B cell (primary cell): ENCODE measurements around the gene AP5B1. TPM values are rescaled to one million over a fixed set of nuclear protein-coding genes. Genes with fewer than 3 reads are reported as not detected.

Experiments used
- ATAC-seq: fragments of 200-7000 bp; cut with Tn5 transposase; one replicate; pipeline ENCODE4 v1.10.0; 2021; ENCODE audit warnings: low read depth, mild to moderate bottlenecking, moderate number of reproducible peaks, moderate library complexity
- CTCF ChIA-PET: fragments of 350-600 bp; sonication (Branson Sonifier 250); formaldehyde crosslinking; loops from one replicate; lab custom pipeline; 2021; ENCODE audit warnings: antibody characterized with exemption, inconsistent platforms; lab: Charles Lee
- POLR2A ChIA-PET: fragments of 350-600 bp; sonication (Branson Sonifier 250); formaldehyde crosslinking; loops from one replicate; lab custom pipeline; 2021; ENCODE audit warnings: antibody characterized with exemption; lab: Charles Lee
- DNase-seq: peaks from one replicate; pipeline ENCODE4 v3.0.0; 2013
- H2AFZ ChIP-seq: 2 replicates; pipeline ENCODE4 v1.6.1; 2012; ENCODE audit warnings: mild to moderate bottlenecking, low read depth, low read length; ENCODE audit not compliant: insufficient read depth, poor library complexity, severe bottlenecking
- H3K27ac ChIP-seq, 2 donors: 1 replicate in 1 of 2; 2 replicates in 1 of 2; pipeline ENCODE4 v1.5.1; 2012 to 2013; ENCODE audit warnings: low read length in 2 of 2, mild to moderate bottlenecking in 2 of 2, moderate library complexity in 1 of 2
- H3K27me3 ChIP-seq, 4 experiments: fragments of 200-600 bp in 1 of 4; sonication (generic) in 1 of 4; replicated peaks in 1 of 4; 1 replicate in 2 of 4; 2 replicates in 2 of 4; pipeline versions ENCODE4 v1.6.1 to v1.7.0; 2013 to 2016; ENCODE audit warnings: low read length in 3 of 4, mild to moderate bottlenecking in 2 of 4, mixed read lengths in 1 of 4, moderate library complexity in 1 of 4; ENCODE audit not compliant: insufficient read depth in 4 of 4, control insufficient read depth in 3 of 4; ENCODE audit errors: control extremely low read depth in 1 of 4
- H3K36me3 ChIP-seq, 2 experiments: replicated peaks in 1 of 2; 1 replicate in 1 of 2; 2 replicates in 1 of 2; pipeline versions ENCODE4 v1.6.1 to v1.7.1; 2013; ENCODE audit warnings: low read length in 1 of 2; ENCODE audit not compliant: insufficient read depth in 2 of 2, control insufficient read depth in 1 of 2; ENCODE audit errors: control extremely low read depth in 1 of 2, extremely low read depth in 1 of 2
- H3K4me1 ChIP-seq, 2 donors: fragments of 200-600 bp in 1 of 2; sonication (generic) in 1 of 2; 1 replicate in 1 of 2; 2 replicates in 1 of 2; pipeline versions ENCODE4 v1.5.1 to v1.6.1; 2013 to 2017; ENCODE audit warnings: low read length in 2 of 2; ENCODE audit not compliant: control insufficient read depth in 2 of 2, insufficient read depth in 2 of 2
- H3K4me2 ChIP-seq: replicated peaks from 2 replicates; pipeline ENCODE3; 2012; ENCODE audit warnings: mild to moderate bottlenecking, low read depth, low read length; ENCODE audit not compliant: poor library complexity, severe bottlenecking
- H3K4me3 ChIP-seq, 5 experiments: fragments of 200-600 bp in 1 of 5; sonication (generic) in 1 of 5; 1 replicate in 3 of 5; 2 replicates in 2 of 5; pipeline versions ENCODE4 v1.5.1 to v1.7.0; 2011 to 2016; ENCODE audit warnings: low read length in 4 of 5, mild to moderate bottlenecking in 4 of 5, low read depth in 2 of 5, control low read depth in 1 of 5, moderate library complexity in 1 of 5; ENCODE audit not compliant: insufficient read depth in 1 of 5; ENCODE audit errors: control extremely low read depth in 1 of 5, extremely low read depth in 1 of 5
- H3K79me2 ChIP-seq: fragments of 200-600 bp; sonication (generic); one replicate; pipeline ENCODE4 v1.6.0; 2016; ENCODE audit warnings: low read length; ENCODE audit not compliant: control insufficient read depth, insufficient read depth
- H3K9ac ChIP-seq: fragments of 200-600 bp; sonication (generic); 2 replicates; pipeline ENCODE4 v1.6.1; 2017; ENCODE audit warnings: mild to moderate bottlenecking, low read length, moderate library complexity
- H3K9me3 ChIP-seq, 3 donors: one replicate each; pipeline versions ENCODE4 v1.6.1 to v1.7.1; 2013; ENCODE audit warnings: low read length in 2 of 3; ENCODE audit not compliant: control insufficient read depth in 2 of 3, insufficient read depth in 1 of 3; ENCODE audit errors: control extremely low read depth in 1 of 3
- H4K20me1 ChIP-seq: 2 replicates; pipeline ENCODE4 v1.6.0; 2012; ENCODE audit warnings: mild to moderate bottlenecking, low read length; ENCODE audit not compliant: insufficient read depth, control insufficient read depth, poor library complexity, severe bottlenecking
- H3K27ac Mint-ChIP-seq: one replicate; pipeline ENCODE4 v1.8.0; 2021; ENCODE audit warnings: mixed read lengths
- H3K27me3 Mint-ChIP-seq: one replicate; pipeline ENCODE4 v1.8.0; 2021; ENCODE audit warnings: mixed read lengths
- H3K4me1 Mint-ChIP-seq: one replicate; pipeline ENCODE4 v1.8.0; 2021; ENCODE audit warnings: mixed read lengths
- H3K4me3 Mint-ChIP-seq: one replicate; pipeline ENCODE4 v1.8.0; 2021; ENCODE audit warnings: mixed read lengths
- H3K9me3 Mint-ChIP-seq: one replicate; pipeline ENCODE4 v1.8.0; 2022; ENCODE audit warnings: mixed read lengths; ENCODE audit not compliant: insufficient read depth
- EZH2 ChIP-seq: IDR thresholded peaks from 2 replicates; pipeline ENCODE4 v1.6.1; 2012; ENCODE audit warnings: borderline replicate concordance, low read depth, mild to moderate bottlenecking, moderate library complexity, low read length; ENCODE audit not compliant: insufficient read depth, poor library complexity, severe bottlenecking
- WGBS: methylation state at CpG from one replicate; pipeline ENCODE4 v1.1.5; 2013; ENCODE audit warnings: missing lambda C conversion rate; ENCODE audit not compliant: insufficient coverage; 5-methylcytosine and 5-hydroxymethylcytosine counted together
- intact Hi-C: fragments of 100-400 bp; cut with micrococcal nuclease; formaldehyde crosslinking; loops from one replicate; pipeline ENCODE4 v1.10.0; 2022
- polyA plus RNA-seq: library from polyadenylated mRNA; depleted of rRNA; stranded (reverse); fragments of >200 nt; gene quantifications from 2 replicates; pipeline ENCODE4 v1.2.3, GENCODE V29; 2012
- total RNA-seq, 2 donors: library from RNA; stranded (reverse); fragments of 120-200 nt in 1 of 2; gene quantifications; 1 replicate in 1 of 2; 2 replicates in 1 of 2; pipeline versions ENCODE4 v1.2.3 to v1.2.4, GENCODE V29; 2013 to 2022
- TF ChIP-seq, protein P1 (sequence below): fragments of 200-600 bp; IDR thresholded peaks from one replicate; pipeline ENCODE4 v1.8.0; 2022; ENCODE audit warnings: antibody characterized with exemption, mild to moderate bottlenecking

AP5B1 gene
- total and polyA plus RNA-seq, 2 donors (not counting 1 experiment from before 2014, with no cell fraction given), result 9.6 to 25.2 TPM

DNA sequence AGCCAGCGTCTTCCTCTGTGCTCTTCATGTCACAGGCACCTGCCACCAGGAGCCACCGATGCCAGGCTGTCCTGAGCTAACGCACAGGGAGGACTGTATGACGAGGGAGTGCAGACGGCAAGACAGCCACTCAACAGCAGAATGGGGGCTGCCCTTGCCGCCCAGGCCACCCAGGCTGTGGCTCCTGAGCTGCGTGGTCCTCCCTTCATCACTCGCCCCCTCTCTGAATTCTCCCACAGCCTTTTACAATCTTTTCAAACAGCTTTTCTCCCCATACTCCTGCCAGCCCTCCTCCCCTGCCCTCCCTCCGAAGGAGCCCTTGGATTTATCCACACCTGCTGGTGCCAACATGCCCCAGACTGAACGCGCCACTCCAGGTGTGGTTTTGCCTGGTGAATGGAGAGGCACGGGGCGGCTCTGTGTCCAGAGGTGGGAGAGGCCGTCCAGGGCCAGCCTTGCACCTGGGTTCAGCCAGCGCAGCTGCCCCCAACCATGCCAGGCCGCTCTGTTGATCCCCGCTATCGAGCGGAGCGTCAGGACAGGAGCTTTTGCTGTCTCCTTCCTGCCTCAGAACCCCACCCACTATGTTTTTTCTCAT is 28.1 kb upstream of the AP5B1 start:
- H3K27ac ChIP-seq, result no peak overlapping the region
- Mint-ChIP-seq H3K9me3 (no peaks in the 10 kb centered on the region), H3K27ac (no peak overlapping the region), H3K4me3 (no peak overlapping the region), H3K4me1 (no peaks in the 10 kb centered on the region), H3K27me3 (peaks cover 4% of the 10 kb centered on the region)
- H3K36me3 ChIP-seq, result no peaks in the 10 kb centered on the region
- no peaks in the 10 kb centered on the region for H3K79me2 ChIP-seq
- H3K9me3 ChIP-seq, result peaks cover 0 to under 1% (median 0%) of the 10 kb centered on the region in 3 donors
- H3K9ac ChIP-seq, result no peak overlapping the region
- no peak overlapping the region for H2AFZ ChIP-seq
- TF ChIP-seq EZH2, result no peak
- TF ChIP-seq, protein P1, sequence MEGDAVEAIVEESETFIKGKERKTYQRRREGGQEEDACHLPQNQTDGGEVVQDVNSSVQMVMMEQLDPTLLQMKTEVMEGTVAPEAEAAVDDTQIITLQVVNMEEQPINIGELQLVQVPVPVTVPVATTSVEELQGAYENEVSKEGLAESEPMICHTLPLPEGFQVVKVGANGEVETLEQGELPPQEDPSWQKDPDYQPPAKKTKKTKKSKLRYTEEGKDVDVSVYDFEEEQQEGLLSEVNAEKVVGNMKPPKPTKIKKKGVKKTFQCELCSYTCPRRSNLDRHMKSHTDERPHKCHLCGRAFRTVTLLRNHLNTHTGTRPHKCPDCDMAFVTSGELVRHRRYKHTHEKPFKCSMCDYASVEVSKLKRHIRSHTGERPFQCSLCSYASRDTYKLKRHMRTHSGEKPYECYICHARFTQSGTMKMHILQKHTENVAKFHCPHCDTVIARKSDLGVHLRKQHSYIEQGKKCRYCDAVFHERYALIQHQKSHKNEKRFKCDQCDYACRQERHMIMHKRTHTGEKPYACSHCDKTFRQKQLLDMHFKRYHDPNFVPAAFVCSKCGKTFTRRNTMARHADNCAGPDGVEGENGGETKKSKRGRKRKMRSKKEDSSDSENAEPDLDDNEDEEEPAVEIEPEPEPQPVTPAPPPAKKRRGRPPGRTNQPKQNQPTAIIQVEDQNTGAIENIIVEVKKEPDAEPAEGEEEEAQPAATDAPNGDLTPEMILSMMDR, result no peak
- DNase-seq, result no peak
- ChIA-PET POLR2A (no interaction called here), CTCF (interaction anchor here (0.5 to 1.0 kb wide), 2 partner anchors 20 to 213 kb away, joined by 3 to 4 read pairs; no protein-coding TSS in a partner anchor)
- H3K4me1 ChIP-seq, result no peaks in the 10 kb centered on the region
- H3K4me2 ChIP-seq, result no peak overlapping the region
- no peak for ATAC-seq
- H4K20me1 ChIP-seq, result no peaks in the 10 kb centered on the region
- intact Hi-C loops, result no loop called here
- no peak overlapping the region for H3K4me3 ChIP-seq
- WGBS, result 87% methylated on average over 18 of the region's 20 CpGs
- peaks cover 0 to 8% (median 3%) of the 10 kb centered on the region in 4 experiments for H3K27me3 ChIP-seq

DNA sequence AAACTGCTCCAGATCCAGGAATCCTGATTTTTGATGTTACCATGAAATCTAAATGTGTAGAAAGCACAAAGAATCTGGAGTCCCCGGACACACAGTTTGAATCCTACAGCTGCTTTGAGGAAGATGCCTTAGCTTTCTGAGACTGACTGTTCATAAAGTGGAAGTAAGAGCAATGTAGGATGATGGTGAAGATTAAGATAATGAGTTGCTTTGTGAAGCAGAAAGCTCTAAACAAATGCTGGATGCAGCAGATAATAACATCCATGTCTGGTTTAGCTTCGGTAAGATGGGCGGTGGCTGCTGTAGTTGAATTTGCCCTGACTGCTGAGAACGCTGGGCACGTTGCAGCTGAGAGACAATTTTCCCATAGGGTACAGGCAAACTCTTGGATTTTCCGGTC is 26.2 kb upstream of the AP5B1 start:
- H4K20me1 ChIP-seq, result no peaks in the 10 kb centered on the region
- H3K27me3 ChIP-seq, result peaks cover 0 to 20% (median 8%) of the 10 kb centered on the region in 4 experiments
- no peak overlapping the region for H3K27ac ChIP-seq
- H3K9me3 ChIP-seq, result peaks cover 0 to 2% (median 0%) of the 10 kb centered on the region in 3 donors
- H2AFZ ChIP-seq, result no peak overlapping the region
- no peak overlapping the region for H3K4me2 ChIP-seq
- ChIA-PET POLR2A (no interaction called here), CTCF (interaction anchor here (0.7 to 2.1 kb wide), 4 partner anchors 10 to 158 kb away, joined by 3 to 7 read pairs (median 4); no protein-coding TSS in a partner anchor)
- H3K4me1 Mint-ChIP-seq, result peaks cover 7% of the 10 kb centered on the region
- peaks cover 13% of the 10 kb centered on the region for H3K27me3 Mint-ChIP-seq
- TF ChIP-seq, protein P1, result no peak
- no peak for TF ChIP-seq EZH2
- no peak overlapping the region for H3K27ac Mint-ChIP-seq
- H3K4me3 Mint-ChIP-seq, result no peak overlapping the region
- no peak for ATAC-seq
- intact Hi-C loops, result no loop called here
- WGBS, result 82% methylated on average over 5 of the region's 6 CpGs
- no peaks in the 10 kb centered on the region for H3K79me2 ChIP-seq
- H3K4me3 ChIP-seq, result no peak overlapping the region
- no peak overlapping the region for H3K9ac ChIP-seq
- peaks cover 0 to 2% of the 10 kb centered on the region in 2 donors for H3K4me1 ChIP-seq
- no peaks in the 10 kb centered on the region for H3K36me3 ChIP-seq
- no peak for DNase-seq
- H3K9me3 Mint-ChIP-seq, result no peaks in the 10 kb centered on the region
